ENCODE results near the gene HPSE2.

Gene HPSE2

GRCh38 chr10:98848361-98848760 is 387.3 kb downstream of the HPSE2 start:
- H3K27ac ChIP-seq (ENCODE audit: low read depth, low read length): no peak overlapping the region
- H3K36me3 ChIP-seq (ENCODE audit: control insufficient read depth, insufficient read depth, low read length): no peaks in the 10 kb centered on the region
- no peak overlapping the region for H3K4me3 ChIP-seq (ENCODE audit: low read depth, low read length)
- no peaks in the 10 kb centered on the region for H3K9me3 ChIP-seq (ENCODE audit: control insufficient read depth, insufficient read depth, low read depth, low read length)
- H3K9ac ChIP-seq (ENCODE audit: low read length): no peak overlapping the region
- H3K27me3 ChIP-seq (ENCODE audit: control insufficient read depth, insufficient read depth, low read length): no peaks in the 10 kb centered on the region
- H3K4me1 ChIP-seq (ENCODE audit: control insufficient read depth, insufficient read depth, low read length): no peaks in the 10 kb centered on the region

GRCh38 chr10:98846787-98847186 is 388.9 kb downstream of the HPSE2 start:
- Histone ChIP-seq H3K27ac (ENCODE audit: low read depth, low read length) (no peak overlapping the region), H3K4me3 (ENCODE audit: low read depth, low read length) (no peak overlapping the region), H3K4me1 (ENCODE audit: control insufficient read depth, insufficient read depth, low read length) (no peaks in the 10 kb centered on the region)

GRCh38 chr10:98833542-98833941 is 402.1 kb downstream of the HPSE2 start:
- H3K36me3 ChIP-seq (ENCODE audit: control insufficient read depth, insufficient read depth, low read length): no peaks in the 10 kb centered on the region
- no peak overlapping the region for H3K27ac ChIP-seq (ENCODE audit: low read depth, low read length)
- no peak overlapping the region for H3K9ac ChIP-seq (ENCODE audit: low read length)
- H3K4me1 ChIP-seq (ENCODE audit: control insufficient read depth, insufficient read depth, low read length): no peaks in the 10 kb centered on the region
- no peaks in the 10 kb centered on the region for H3K9me3 ChIP-seq (ENCODE audit: control insufficient read depth, insufficient read depth, low read depth, low read length)
- H3K4me3 ChIP-seq (ENCODE audit: low read depth, low read length): no peak overlapping the region
- no peaks in the 10 kb centered on the region for H3K27me3 ChIP-seq (ENCODE audit: control insufficient read depth, insufficient read depth, low read length)

More at GRCh38 chr10:98846787-98847186, 388.9 kb downstream of the HPSE2 start:
- Histone ChIP-seq H3K9me3 (ENCODE audit: control insufficient read depth, insufficient read depth, low read depth, low read length) (no peaks in the 10 kb centered on the region), H3K36me3 (ENCODE audit: control insufficient read depth, insufficient read depth, low read length) (no peaks in the 10 kb centered on the region), H3K9ac (ENCODE audit: low read length) (no peak overlapping the region), H3K27me3 (ENCODE audit: control insufficient read depth, insufficient read depth, low read length) (no peaks in the 10 kb centered on the region)

GRCh38 chr10:98832738-98833137 is 402.9 kb downstream of the HPSE2 start:
- H3K4me3 ChIP-seq (ENCODE audit: low read depth, low read length): no peak overlapping the region
- no peaks in the 10 kb centered on the region for H3K4me1 ChIP-seq (ENCODE audit: control insufficient read depth, insufficient read depth, low read length)
- H3K27me3 ChIP-seq (ENCODE audit: control insufficient read depth, insufficient read depth, low read length): no peaks in the 10 kb centered on the region
- H3K9me3 ChIP-seq (ENCODE audit: control insufficient read depth, insufficient read depth, low read depth, low read length): no peaks in the 10 kb centered on the region
- H3K36me3 ChIP-seq (ENCODE audit: control insufficient read depth, insufficient read depth, low read length): no peaks in the 10 kb centered on the region
- H3K27ac ChIP-seq (ENCODE audit: low read depth, low read length): no peak overlapping the region
- no peak overlapping the region for H3K9ac ChIP-seq (ENCODE audit: low read length)

- H3K9me3 ChIP-seq (ENCODE audit: control insufficient read depth, insufficient read depth, low read depth, low read length): no peaks in the 10 kb centered on the region
- H3K4me1 ChIP-seq (ENCODE audit: control insufficient read depth, insufficient read depth, low read length): no peaks in the 10 kb centered on the region
- no peak overlapping the region for H3K27ac ChIP-seq (ENCODE audit: low read depth, low read length)
- no peak overlapping the region for H3K9ac ChIP-seq (ENCODE audit: low read length)
- no peaks in the 10 kb centered on the region for H3K27me3 ChIP-seq (ENCODE audit: control insufficient read depth, insufficient read depth, low read length)
- no peak overlapping the region for H3K4me3 ChIP-seq (ENCODE audit: low read depth, low read length)
- H3K36me3 ChIP-seq (ENCODE audit: control insufficient read depth, insufficient read depth, low read length): no peaks in the 10 kb centered on the region
Observed at GRCh38 chr10:98832196-98832595, 403.5 kb downstream of the HPSE2 start.

GRCh38 chr10:98831391-98831790 is 404.3 kb downstream of the HPSE2 start:
- no peaks in the 10 kb centered on the region for H3K4me1 ChIP-seq (ENCODE audit: control insufficient read depth, insufficient read depth, low read length)
- no peaks in the 10 kb centered on the region for H3K9me3 ChIP-seq (ENCODE audit: control insufficient read depth, insufficient read depth, low read depth, low read length)
- no peak overlapping the region for H3K4me3 ChIP-seq (ENCODE audit: low read depth, low read length)
- H3K36me3 ChIP-seq (ENCODE audit: control insufficient read depth, insufficient read depth, low read length): no peaks in the 10 kb centered on the region
- no peaks in the 10 kb centered on the region for H3K27me3 ChIP-seq (ENCODE audit: control insufficient read depth, insufficient read depth, low read length)
- H3K27ac ChIP-seq (ENCODE audit: low read depth, low read length): no peak overlapping the region
- no peak overlapping the region for H3K9ac ChIP-seq (ENCODE audit: low read length)

- H3K9me3 ChIP-seq (ENCODE audit: control insufficient read depth, insufficient read depth, low read depth, low read length): no peaks in the 10 kb centered on the region
- H3K36me3 ChIP-seq (ENCODE audit: control insufficient read depth, insufficient read depth, low read length): no peaks in the 10 kb centered on the region
- no peaks in the 10 kb centered on the region for H3K27me3 ChIP-seq (ENCODE audit: control insufficient read depth, insufficient read depth, low read length)
- no peak overlapping the region for H3K4me3 ChIP-seq (ENCODE audit: low read depth, low read length)
- H3K27ac ChIP-seq (ENCODE audit: low read depth, low read length): no peak overlapping the region
- H3K9ac ChIP-seq (ENCODE audit: low read length): no peak overlapping the region
- no peaks in the 10 kb centered on the region for H3K4me1 ChIP-seq (ENCODE audit: control insufficient read depth, insufficient read depth, low read length)
Observed at GRCh38 chr10:98825741-98826140, 409.9 kb downstream of the HPSE2 start.

- Histone ChIP-seq H3K27me3 (ENCODE audit: control insufficient read depth, insufficient read depth, low read length) (no peaks in the 10 kb centered on the region), H3K36me3 (ENCODE audit: control insufficient read depth, insufficient read depth, low read length) (no peaks in the 10 kb centered on the region), H3K27ac (ENCODE audit: low read depth, low read length) (no peak overlapping the region), H3K9me3 (ENCODE audit: control insufficient read depth, insufficient read depth, low read depth, low read length) (no peaks in the 10 kb centered on the region), H3K9ac (ENCODE audit: low read length) (no peak overlapping the region), H3K4me3 (ENCODE audit: low read depth, low read length) (no peak overlapping the region), H3K4me1 (ENCODE audit: control insufficient read depth, insufficient read depth, low read length) (no peaks in the 10 kb centered on the region; the same call in 1 of the 2 replicates)
Observed at GRCh38 chr10:98817396-98817795, 418.3 kb downstream of the HPSE2 start.

GRCh38 chr10:98815039-98815885 is 420.4 kb downstream of the HPSE2 start:
- Histone ChIP-seq H3K27ac (ENCODE audit: low read depth, low read length) (no peak overlapping the region), H3K4me1 (ENCODE audit: control insufficient read depth, insufficient read depth, low read length) (no peaks in the 10 kb centered on the region; the same call in 1 of the 2 replicates), H3K9ac (ENCODE audit: low read length) (no peak overlapping the region), H3K9me3 (ENCODE audit: control insufficient read depth, insufficient read depth, low read depth, low read length) (no peaks in the 10 kb centered on the region), H3K4me3 (ENCODE audit: low read depth, low read length) (no peak overlapping the region), H3K36me3 (ENCODE audit: control insufficient read depth, insufficient read depth, low read length) (no peaks in the 10 kb centered on the region), H3K27me3 (ENCODE audit: control insufficient read depth, insufficient read depth, low read length) (no peaks in the 10 kb centered on the region)

GRCh38 chr10:98814470-98814869 is 421.2 kb downstream of the HPSE2 start:
- Histone ChIP-seq H3K36me3 (ENCODE audit: control insufficient read depth, insufficient read depth, low read length) (no peaks in the 10 kb centered on the region), H3K4me1 (ENCODE audit: control insufficient read depth, insufficient read depth, low read length) (no peaks in the 10 kb centered on the region; the same call in 1 of the 2 replicates), H3K9me3 (ENCODE audit: control insufficient read depth, insufficient read depth, low read depth, low read length) (no peaks in the 10 kb centered on the region), H3K9ac (ENCODE audit: low read length) (no peak overlapping the region), H3K27me3 (ENCODE audit: control insufficient read depth, insufficient read depth, low read length) (no peaks in the 10 kb centered on the region), H3K27ac (ENCODE audit: low read depth, low read length) (no peak overlapping the region), H3K4me3 (ENCODE audit: low read depth, low read length) (no peak overlapping the region)

- H3K36me3 ChIP-seq (ENCODE audit: control insufficient read depth, insufficient read depth, low read length): no peaks in the 10 kb centered on the region
- no peaks in the 10 kb centered on the region for H3K9me3 ChIP-seq (ENCODE audit: control insufficient read depth, insufficient read depth, low read depth, low read length)
- H3K9ac ChIP-seq (ENCODE audit: low read length): no peak overlapping the region
- H3K4me3 ChIP-seq (ENCODE audit: low read depth, low read length): no peak overlapping the region
- no peaks in the 10 kb centered on the region for H3K27me3 ChIP-seq (ENCODE audit: control insufficient read depth, insufficient read depth, low read length)
- no peaks in the 10 kb centered on the region for H3K4me1 ChIP-seq (ENCODE audit: control insufficient read depth, insufficient read depth, low read length)
- no peak overlapping the region for H3K27ac ChIP-seq (ENCODE audit: low read depth, low read length)
Observed at GRCh38 chr10:98808282-98808892, 427.3 kb downstream of the HPSE2 start.
